HepG2 (cell line): ENCODE results near the gene ITGB2. TPM values are rescaled to one million over a fixed set of nuclear protein-coding genes. Genes with fewer than 3 reads are reported as not detected.

Experiments used
- ATAC-seq: fragments of 200-7000 bp; cut with Tn5 transposase; 3 replicates; pipeline ENCODE4 v1.9.1; 2020; ENCODE audit warnings: mild to moderate bottlenecking, moderate library complexity
- BruUV-seq: library from RNA; stranded (reverse); fragments of 400-500 nt; replicated peaks from 2 replicates; lab custom pipeline; 2021; lab: Mats Ljungman, UMichigan
- CTCF ChIA-PET: fragments of 300-600 bp; formaldehyde crosslinking; extraction: SDS; loops from one replicate; lab custom pipeline; 2021; ENCODE audit warnings: low total read pairs, inconsistent platforms, low intra/inter-chr PET ratio; lab: Yijun Ruan, JAX
- POLR2A ChIA-PET: fragments of 350-600 bp; sonication (Branson Sonifier 250); formaldehyde crosslinking; loops from one replicate; lab custom pipeline; 2020; ENCODE audit warnings: antibody characterized with exemption, inconsistent platforms; lab: Yijun Ruan, JAX
- DNase-seq: peaks from one replicate; pipeline ENCODE4 v3.0.0-alpha.2; 2015; ENCODE audit warnings: low spot score
- FAIRE-seq: peaks from 3 replicates; lab custom pipeline; 2011; peaks lifted over from hg19 to GRCh38; lab: Jason Lieb, UNC
- H2AFZ ChIP-seq: one replicate; pipeline ENCODE4 v1.6.1; 2011; ENCODE audit warnings: low read length, inconsistent platforms
- H3K27ac ChIP-seq: fragments of 300-600 bp; 3 replicates; pipeline ENCODE4 v1.8.0; 2011; ENCODE audit warnings: mixed run types, mild to moderate bottlenecking, mixed read lengths, low read length, inconsistent platforms; ENCODE audit not compliant: insufficient read depth; ENCODE audit errors: extremely low read length
- H3K27me3 ChIP-seq, 2 experiments: fragments of 200-600 bp in 1 of 2; 2 replicates in 1 of 2; 3 replicates in 1 of 2; pipeline versions ENCODE4 v1.6.0 to v1.8.0; 2011; ENCODE audit warnings: low read length in 2 of 2, mild to moderate bottlenecking in 2 of 2, moderate library complexity in 2 of 2, inconsistent platforms in 1 of 2; ENCODE audit not compliant: insufficient read depth in 2 of 2, control insufficient read depth in 1 of 2
- H3K36me3 ChIP-seq, 2 experiments: fragments of 200-600 bp in 1 of 2; replicated peaks in 1 of 2; 2 replicates in 1 of 2; 3 replicates in 1 of 2; pipeline versions ENCODE4 v1.5.1 to v1.8.0; 2011; ENCODE audit warnings: low read length in 2 of 2, inconsistent platforms in 1 of 2; ENCODE audit not compliant: insufficient read depth in 2 of 2, control insufficient read depth in 1 of 2
- H3K4me1 ChIP-seq: 2 replicates; pipeline ENCODE4 v1.5.1; 2012; ENCODE audit warnings: low read length, inconsistent platforms; ENCODE audit not compliant: insufficient read depth
- H3K4me2 ChIP-seq: 2 replicates; pipeline ENCODE4 v1.6.0; 2011; ENCODE audit warnings: low read depth, low read length, inconsistent platforms
- H3K4me3 ChIP-seq, 3 experiments: fragments of 200-600 bp in 1 of 3; sonication (generic), shearing (Covaris generic) in 1 of 3; replicated peaks in 1 of 3; 2 replicates each; pipeline ENCODE4 v1.5.1; 2011 to 2016; ENCODE audit warnings: low read length in 3 of 3, inconsistent platforms in 2 of 3, low read depth in 2 of 3, mild to moderate bottlenecking in 2 of 3, control low read depth in 1 of 3, mixed read lengths in 1 of 3; ENCODE audit not compliant: insufficient read depth in 1 of 3
- H3K79me2 ChIP-seq: one replicate; pipeline ENCODE4 v1.6.1; 2011; ENCODE audit warnings: low read length, inconsistent platforms; ENCODE audit not compliant: insufficient read depth
- H3K9ac ChIP-seq: 2 replicates; pipeline ENCODE4 v1.6.0; 2011; ENCODE audit warnings: mild to moderate bottlenecking, low read depth, low read length, inconsistent platforms; ENCODE audit not compliant: insufficient read depth
- H3K9me3 ChIP-seq: 2 replicates; pipeline ENCODE4 v1.5.1; 2012; ENCODE audit warnings: mild to moderate bottlenecking, low read length
- H4K20me1 ChIP-seq: 2 replicates; pipeline ENCODE4 v1.6.0; 2011; ENCODE audit warnings: inconsistent platforms, mild to moderate bottlenecking, low read length, moderate library complexity; ENCODE audit not compliant: insufficient read depth
- CBFB ChIP-seq: sonication (generic); formaldehyde crosslinking; IDR thresholded peaks from 2 replicates; pipeline ENCODE4 v1.4.0; 2020; ENCODE audit warnings: missing genetic modification reagents
- KDM2A ChIP-seq: sonication (generic); formaldehyde crosslinking; IDR thresholded peaks from 2 replicates; pipeline ENCODE4 v1.4.0; 2020; ENCODE audit warnings: low read depth, missing genetic modification reagents, borderline replicate concordance
- KDM5B ChIP-seq: sonication (generic); formaldehyde crosslinking; IDR thresholded peaks from 2 replicates; pipeline ENCODE4 v1.4.0; 2020; ENCODE audit warnings: missing genetic modification reagents, mild to moderate bottlenecking, borderline replicate concordance
- MEF2D ChIP-seq: sonication (generic); formaldehyde crosslinking; IDR thresholded peaks from 2 replicates; pipeline ENCODE4 v1.5.1; 2020; ENCODE audit warnings: mild to moderate bottlenecking, missing genetic modification reagents
- RORA ChIP-seq: sonication (generic); formaldehyde crosslinking; IDR thresholded peaks from 2 replicates; pipeline ENCODE4 v1.5.0; 2020; ENCODE audit warnings: mild to moderate bottlenecking, missing genetic modification reagents, moderate library complexity
- RXRA ChIP-seq: sonication (generic); formaldehyde crosslinking; IDR thresholded peaks from 2 replicates; pipeline ENCODE4 v1.5.1; 2020; ENCODE audit warnings: missing genetic modification reagents
- SPEN ChIP-seq: sonication (generic); formaldehyde crosslinking; IDR thresholded peaks from 2 replicates; pipeline ENCODE4 v1.5.1; 2020; ENCODE audit warnings: low read depth, mild to moderate bottlenecking, missing genetic modification reagents
- XRCC5 ChIP-seq: fragments of 200-400 bp; formaldehyde crosslinking; optimal IDR thresholded peaks from 2 replicates; pipeline ENCODE3; 2017; ENCODE audit warnings: mild to moderate bottlenecking, low read length
- ZNF501 ChIP-seq: sonication (generic); formaldehyde crosslinking; IDR thresholded peaks from 2 replicates; pipeline ENCODE4 v1.5.1; 2020; ENCODE audit warnings: mild to moderate bottlenecking, moderate library complexity, missing genetic modification reagents
- ZNF616 ChIP-seq: sonication (generic); formaldehyde crosslinking; IDR thresholded peaks from 2 replicates; pipeline ENCODE4 v1.5.0; 2020; ENCODE audit warnings: low read depth, mild to moderate bottlenecking, missing genetic modification reagents
- ZZZ3 ChIP-seq: sonication (generic); formaldehyde crosslinking; IDR thresholded peaks from 2 replicates; pipeline ENCODE4 v1.4.0; 2020; ENCODE audit warnings: missing genetic modification reagents, mild to moderate bottlenecking, borderline replicate concordance
- whole genome bisulfite sequencing: methylation state at CpG from one replicate; pipeline ENCODE4 v1.1.6; 2017; ENCODE audit warnings: low lambda C conversion rate; 5-methylcytosine and 5-hydroxymethylcytosine counted together
- in situ Hi-C: cut with HindIII; loops from 2 replicates; pipeline ENCODE4 v1.10.0; 2017; ENCODE audit warnings: low pct_unique_long_range_greater_than_20kb; ENCODE audit not compliant: extremely low pct_ligation_motif_present
- intact Hi-C: fragments of 100-400 bp; cut with micrococcal nuclease; formaldehyde crosslinking; loops from one replicate; pipeline ENCODE4 v1.10.0; 2022; ENCODE audit not compliant: unreplicated experiment
- polyA plus RNA-seq, 8 experiments: library from polyadenylated mRNA; depleted of rRNA in 3 of 8; stranded (reverse) in 7 of 8; unstranded in 1 of 8; fragments of >200 nt; fragmentation: Illumina TruSeq in 4 of 8; extraction: Trizol in 4 of 8; gene quantifications; 2 replicates each; pipeline versions ENCODE4 v1.2.1 to v1.2.3, GENCODE V29; 2011 to 2016; ENCODE audit warnings: low read depth in 4 of 8, missing spikeins in 1 of 8, mixed read lengths in 1 of 8; ENCODE audit not compliant: insufficient read depth in 1 of 8
- total RNA-seq, 5 experiments: library from RNA; depleted of rRNA; stranded (reverse); fragments of >200 nt; fragmentation: Illumina TruSeq; extraction: Trizol; gene quantifications; 2 replicates each; pipeline ENCODE4 v1.2.3, GENCODE V29; 2016; ENCODE audit warnings: low read depth in 1 of 5
- TF ChIP-seq, protein P1 (sequence below): sonication (generic); formaldehyde crosslinking; IDR thresholded peaks from 2 replicates; pipeline ENCODE4 v1.5.1; 2020; ENCODE audit warnings: mild to moderate bottlenecking, missing genetic modification reagents, moderate library complexity
- TF ChIP-seq, protein P2 (sequence below): sonication (generic); formaldehyde crosslinking; IDR thresholded peaks from 2 replicates; pipeline ENCODE4 v1.4.0; 2020; ENCODE audit warnings: mild to moderate bottlenecking, missing genetic modification reagents
- TF ChIP-seq, protein P3 (sequence below): sonication (generic); formaldehyde crosslinking; conservative IDR thresholded peaks from 2 replicates; pipeline ENCODE4 v1.4.0; 2020; ENCODE audit warnings: mild to moderate bottlenecking, missing genetic modification reagents, moderate library complexity

The ITGB2 gene
- total and polyA plus RNA-seq, 2 of the 13 experiments (the other 11 are each of a cell fraction or from before 2014, with no cell fraction given) = 4.2 to 18.0 TPM

DNA sequence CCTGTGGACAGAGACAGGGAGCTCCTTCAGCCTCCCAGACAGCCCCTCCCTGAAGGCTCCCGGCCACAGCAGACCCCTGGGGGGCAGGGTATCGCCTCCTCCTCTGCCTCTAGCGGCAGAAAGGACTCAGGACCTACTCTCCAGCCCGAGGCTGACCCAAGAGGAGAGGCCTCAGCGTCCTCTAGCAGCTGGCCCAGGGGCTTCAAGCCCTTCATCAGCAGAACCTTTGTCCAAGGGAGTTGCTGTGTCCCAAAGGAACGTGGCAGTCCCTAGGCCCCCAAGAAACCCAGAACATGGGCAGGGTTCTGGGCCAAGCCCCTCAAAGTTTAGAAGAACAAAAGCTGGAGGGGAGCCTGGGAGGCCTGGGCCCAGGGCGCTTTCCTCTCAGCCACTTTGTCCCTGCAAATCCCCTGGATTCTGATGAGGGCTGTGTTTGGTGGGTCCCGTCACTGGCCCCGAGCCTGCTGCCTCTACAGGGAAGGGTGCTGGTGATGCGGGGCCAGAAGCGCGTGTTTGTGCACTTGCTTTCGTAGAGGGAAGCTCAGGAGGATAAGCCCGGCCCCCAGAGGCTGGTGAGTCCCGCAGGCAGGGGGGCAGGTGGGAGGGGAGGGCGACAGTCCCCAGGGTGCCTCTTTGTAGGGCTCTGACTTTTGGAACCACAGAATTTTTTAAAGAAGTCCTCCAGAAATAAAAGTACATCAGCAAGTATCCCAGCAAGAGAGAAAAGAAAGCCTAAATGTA is 13.3 kb downstream of the ITGB2 start:
- intact Hi-C loops = loop anchor here (1.0 kb wide), 1 partner anchor 15 kb away; no protein-coding TSS in a partner anchor
- ChIA-PET CTCF (no interaction called here), POLR2A (interaction anchor here (0.8 to 2.5 kb wide), 10 partner anchors 9 to 105 kb away, joined by 3 to 17 read pairs (median 6); partner anchors contain the start of genes PTTG1IP and UBE2G2)
- H3K4me1 ChIP-seq = peaks cover 81% of the 10 kb centered on the region
- no peak overlapping the region for H2AFZ ChIP-seq
- peak overlapping the region; percentile 72 for H3K4me2 ChIP-seq
- peak overlapping the region; percentile 55 for H3K9ac ChIP-seq
- in situ Hi-C loops = no loop called here
- peaks cover 0 to 3% of the 10 kb centered on the region in 2 experiments; a peak in 3 of 5 replicates for H3K36me3 ChIP-seq
- FAIRE-seq = no peak
- H4K20me1 ChIP-seq = no peaks in the 10 kb centered on the region
- no peaks in the 10 kb centered on the region for H3K79me2 ChIP-seq
- WGBS = 14% methylated on average over 13 of the region's 16 CpGs
- no peaks in the 10 kb centered on the region for H3K27me3 ChIP-seq
- peak; percentile 62 for ATAC-seq
- H3K27ac ChIP-seq = no peak overlapping the region
- DNase-seq = peak; percentile 36
- H3K9me3 ChIP-seq = no peaks in the 10 kb centered on the region
- peak overlapping the region; percentile 43 to 58 (median 57) for H3K4me3 ChIP-seq
- BruUV-seq = no TSS peak
- TF ChIP-seq ZNF501 (CRISPR knock-in tag) (peak; percentile 62), SPEN (CRISPR knock-in tag) (0 out of 2 replicates have a peak, but pooled peaks have one; percentile 12), MEF2D (CRISPR knock-in tag) (peak; percentile 41; the same call in 1 of the 2 replicates), RXRA (CRISPR knock-in tag) (0 out of 2 replicates have a peak, but pooled peaks have one; percentile 20), ZNF616 (CRISPR knock-in tag) (no peak), RORA (CRISPR knock-in tag) (no peak), KDM5B (CRISPR knock-in tag) (peak; percentile 43; the same call in 1 of the 2 replicates), KDM2A (CRISPR knock-in tag) (peak; percentile 1; the same call in 1 of the 2 replicates), ZZZ3 (CRISPR knock-in tag) (peak; percentile 48; the same call in 1 of the 2 replicates), XRCC5 (peak; percentile 25), CBFB (CRISPR knock-in tag) (0 out of 2 replicates have a peak, but pooled peaks have one; percentile 38)
- TF ChIP-seq, protein P1, sequence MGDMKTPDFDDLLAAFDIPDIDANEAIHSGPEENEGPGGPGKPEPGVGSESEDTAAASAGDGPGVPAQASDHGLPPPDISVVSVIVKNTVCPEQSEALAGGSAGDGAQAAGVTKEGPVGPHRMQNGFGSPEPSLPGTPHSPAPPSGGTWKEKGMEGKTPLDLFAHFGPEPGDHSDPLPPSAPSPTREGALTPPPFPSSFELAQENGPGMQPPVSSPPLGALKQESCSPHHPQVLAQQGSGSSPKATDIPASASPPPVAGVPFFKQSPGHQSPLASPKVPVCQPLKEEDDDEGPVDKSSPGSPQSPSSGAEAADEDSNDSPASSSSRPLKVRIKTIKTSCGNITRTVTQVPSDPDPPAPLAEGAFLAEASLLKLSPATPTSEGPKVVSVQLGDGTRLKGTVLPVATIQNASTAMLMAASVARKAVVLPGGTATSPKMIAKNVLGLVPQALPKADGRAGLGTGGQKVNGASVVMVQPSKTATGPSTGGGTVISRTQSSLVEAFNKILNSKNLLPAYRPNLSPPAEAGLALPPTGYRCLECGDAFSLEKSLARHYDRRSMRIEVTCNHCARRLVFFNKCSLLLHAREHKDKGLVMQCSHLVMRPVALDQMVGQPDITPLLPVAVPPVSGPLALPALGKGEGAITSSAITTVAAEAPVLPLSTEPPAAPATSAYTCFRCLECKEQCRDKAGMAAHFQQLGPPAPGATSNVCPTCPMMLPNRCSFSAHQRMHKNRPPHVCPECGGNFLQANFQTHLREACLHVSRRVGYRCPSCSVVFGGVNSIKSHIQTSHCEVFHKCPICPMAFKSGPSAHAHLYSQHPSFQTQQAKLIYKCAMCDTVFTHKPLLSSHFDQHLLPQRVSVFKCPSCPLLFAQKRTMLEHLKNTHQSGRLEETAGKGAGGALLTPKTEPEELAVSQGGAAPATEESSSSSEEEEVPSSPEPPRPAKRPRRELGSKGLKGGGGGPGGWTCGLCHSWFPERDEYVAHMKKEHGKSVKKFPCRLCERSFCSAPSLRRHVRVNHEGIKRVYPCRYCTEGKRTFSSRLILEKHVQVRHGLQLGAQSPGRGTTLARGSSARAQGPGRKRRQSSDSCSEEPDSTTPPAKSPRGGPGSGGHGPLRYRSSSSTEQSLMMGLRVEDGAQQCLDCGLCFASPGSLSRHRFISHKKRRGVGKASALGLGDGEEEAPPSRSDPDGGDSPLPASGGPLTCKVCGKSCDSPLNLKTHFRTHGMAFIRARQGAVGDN (CRISPR knock-in tag) = peak; percentile 83
- TF ChIP-seq, protein P2, sequence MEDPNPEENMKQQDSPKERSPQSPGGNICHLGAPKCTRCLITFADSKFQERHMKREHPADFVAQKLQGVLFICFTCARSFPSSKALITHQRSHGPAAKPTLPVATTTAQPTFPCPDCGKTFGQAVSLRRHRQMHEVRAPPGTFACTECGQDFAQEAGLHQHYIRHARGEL (CRISPR knock-in tag) = no peak
- TF ChIP-seq, protein P3, sequence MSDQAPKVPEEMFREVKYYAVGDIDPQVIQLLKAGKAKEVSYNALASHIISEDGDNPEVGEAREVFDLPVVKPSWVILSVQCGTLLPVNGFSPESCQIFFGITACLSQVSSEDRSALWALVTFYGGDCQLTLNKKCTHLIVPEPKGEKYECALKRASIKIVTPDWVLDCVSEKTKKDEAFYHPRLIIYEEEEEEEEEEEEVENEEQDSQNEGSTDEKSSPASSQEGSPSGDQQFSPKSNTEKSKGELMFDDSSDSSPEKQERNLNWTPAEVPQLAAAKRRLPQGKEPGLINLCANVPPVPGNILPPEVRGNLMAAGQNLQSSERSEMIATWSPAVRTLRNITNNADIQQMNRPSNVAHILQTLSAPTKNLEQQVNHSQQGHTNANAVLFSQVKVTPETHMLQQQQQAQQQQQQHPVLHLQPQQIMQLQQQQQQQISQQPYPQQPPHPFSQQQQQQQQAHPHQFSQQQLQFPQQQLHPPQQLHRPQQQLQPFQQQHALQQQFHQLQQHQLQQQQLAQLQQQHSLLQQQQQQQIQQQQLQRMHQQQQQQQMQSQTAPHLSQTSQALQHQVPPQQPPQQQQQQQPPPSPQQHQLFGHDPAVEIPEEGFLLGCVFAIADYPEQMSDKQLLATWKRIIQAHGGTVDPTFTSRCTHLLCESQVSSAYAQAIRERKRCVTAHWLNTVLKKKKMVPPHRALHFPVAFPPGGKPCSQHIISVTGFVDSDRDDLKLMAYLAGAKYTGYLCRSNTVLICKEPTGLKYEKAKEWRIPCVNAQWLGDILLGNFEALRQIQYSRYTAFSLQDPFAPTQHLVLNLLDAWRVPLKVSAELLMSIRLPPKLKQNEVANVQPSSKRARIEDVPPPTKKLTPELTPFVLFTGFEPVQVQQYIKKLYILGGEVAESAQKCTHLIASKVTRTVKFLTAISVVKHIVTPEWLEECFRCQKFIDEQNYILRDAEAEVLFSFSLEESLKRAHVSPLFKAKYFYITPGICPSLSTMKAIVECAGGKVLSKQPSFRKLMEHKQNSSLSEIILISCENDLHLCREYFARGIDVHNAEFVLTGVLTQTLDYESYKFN = 0 out of 2 replicates have a peak, but pooled peaks have one; percentile 26
